GM18511 (cell line): ENCODE results near the gene ANP32B.
"Not testable (repeated sequence)": the region's sequence is repeated elsewhere in the genome, so short reads cannot be mapped to it uniquely, and the experiment has no call there.

Experiments used
- ATAC-seq: cut with Tn5 transposase; IDR thresholded peaks from one replicate; pipeline ENCODE4 v1.9.1; 2021; ENCODE audit warnings: mild to moderate bottlenecking, moderate library complexity; ENCODE audit not compliant: unreplicated experiment

ANP32B gene

DNA sequence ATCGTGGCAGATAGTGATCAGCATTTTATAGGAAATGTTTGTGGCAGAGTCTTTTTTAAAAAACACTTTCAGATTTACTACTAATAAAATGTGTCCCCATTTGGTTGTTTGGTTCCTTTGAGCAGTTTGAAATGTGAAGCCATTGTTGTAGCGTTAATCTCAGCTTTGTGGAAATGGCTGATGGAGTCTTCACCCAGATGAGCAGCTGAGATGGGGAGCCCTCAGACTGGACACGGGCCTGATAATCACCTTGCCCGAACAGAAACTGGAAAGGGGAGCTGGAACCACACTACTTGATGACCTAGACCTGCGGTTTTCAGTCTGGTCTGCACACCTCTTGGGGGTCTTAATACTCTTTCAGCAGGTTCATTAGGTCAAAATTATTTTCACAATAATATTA lies 20.6 kb upstream of the ANP32B start:
- ATAC-seq: no peak

DNA sequence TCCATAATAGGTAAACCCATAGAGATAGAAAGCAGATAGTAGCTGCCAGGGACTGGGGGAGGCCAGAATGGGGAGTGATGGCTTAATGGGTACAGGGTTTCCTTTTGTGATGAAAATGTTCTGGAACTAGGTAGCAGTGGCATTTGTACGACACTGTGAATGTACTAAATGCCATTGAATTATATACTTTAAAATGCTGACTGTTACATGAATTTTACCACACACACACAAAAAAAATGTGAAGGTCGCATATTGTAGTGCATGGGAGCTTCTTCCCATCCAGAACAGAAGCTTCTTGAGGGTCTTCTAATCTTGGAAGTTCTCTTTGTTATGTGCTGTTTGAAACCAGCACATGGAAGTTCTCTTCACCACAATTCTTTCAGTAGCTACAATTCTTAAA lies 19.9 kb upstream of the ANP32B start:
- ATAC-seq: no peak

DNA sequence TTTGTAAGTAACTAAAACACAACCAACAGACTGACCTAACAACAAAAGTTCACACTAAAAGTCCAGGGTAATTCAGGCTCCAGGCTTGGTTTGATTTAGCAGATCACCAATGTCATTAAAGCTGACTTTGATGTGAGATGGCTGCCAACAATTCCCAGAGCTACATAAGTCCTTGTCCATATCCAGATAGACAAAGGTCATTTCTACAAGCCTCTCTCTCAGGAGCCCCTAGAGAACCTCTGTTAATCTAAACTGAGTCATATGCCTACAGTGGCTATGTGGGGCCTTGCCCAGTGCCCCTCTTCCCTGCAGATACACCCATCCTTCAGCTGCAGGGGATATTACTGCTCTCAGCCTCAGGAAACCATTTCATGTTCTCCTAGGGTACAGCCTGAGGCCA lies 18.2 kb upstream of the ANP32B start:
- ATAC-seq: no peak

DNA sequence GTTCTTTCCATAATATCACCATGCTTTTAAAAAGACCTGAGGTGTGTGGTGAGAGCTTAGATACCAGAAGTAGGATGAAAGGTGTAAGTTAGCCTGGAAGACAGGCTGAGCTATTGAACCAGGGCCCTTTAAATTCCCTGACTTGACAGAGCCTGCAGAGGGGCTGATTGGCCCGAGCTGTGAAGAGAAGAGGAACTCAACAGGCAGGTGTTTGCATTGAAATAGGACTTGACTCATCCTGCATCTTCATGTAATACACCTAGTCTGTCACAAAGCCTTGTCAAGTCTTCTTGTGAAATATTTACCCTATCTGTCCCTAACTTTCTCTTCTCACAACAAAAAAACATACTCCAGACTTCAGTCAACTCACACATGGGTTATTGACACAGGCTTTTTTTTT lies 16.6 kb upstream of the ANP32B start:
- no peak for ATAC-seq

DNA sequence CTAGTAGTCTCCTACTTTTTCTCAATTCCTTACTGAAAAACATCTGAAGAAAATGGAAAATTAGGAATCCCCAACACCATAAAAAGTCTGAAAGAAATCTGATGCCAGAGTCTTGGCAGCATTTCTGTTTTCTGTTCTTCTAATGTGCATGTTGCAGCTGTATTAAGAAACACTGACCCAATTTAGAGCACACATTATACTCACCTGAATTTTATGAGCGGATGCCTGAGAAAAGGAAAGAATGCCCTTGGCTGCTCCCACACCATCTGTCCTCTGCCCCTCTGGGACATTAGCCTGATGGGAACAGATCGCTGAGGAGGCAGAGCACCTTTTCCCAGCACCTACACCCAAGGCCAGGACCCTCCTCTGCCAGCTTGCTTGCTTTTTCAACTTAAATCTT lies 14.1 kb upstream of the ANP32B start:
- ATAC-seq: no peak

DNA sequence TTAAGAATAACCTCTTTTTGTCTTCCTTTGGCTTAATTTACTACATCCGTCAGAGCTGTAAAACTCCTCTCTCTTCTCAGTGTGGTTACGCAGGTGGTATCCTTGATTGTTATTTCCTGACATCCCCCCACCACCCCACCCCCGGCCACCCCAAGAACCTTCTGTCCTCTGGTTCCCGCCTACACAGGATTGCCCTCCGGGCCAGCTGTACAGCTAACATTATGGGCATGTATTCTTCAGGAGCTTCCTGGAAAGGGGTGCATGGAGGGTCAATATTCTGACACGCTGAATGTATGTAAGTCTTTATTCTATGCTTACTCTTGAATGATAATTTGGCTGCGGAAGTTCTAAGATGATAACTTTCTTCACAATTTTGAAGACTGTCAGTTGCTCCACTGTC lies 13.0 kb upstream of the ANP32B start:
- no peak for ATAC-seq

DNA sequence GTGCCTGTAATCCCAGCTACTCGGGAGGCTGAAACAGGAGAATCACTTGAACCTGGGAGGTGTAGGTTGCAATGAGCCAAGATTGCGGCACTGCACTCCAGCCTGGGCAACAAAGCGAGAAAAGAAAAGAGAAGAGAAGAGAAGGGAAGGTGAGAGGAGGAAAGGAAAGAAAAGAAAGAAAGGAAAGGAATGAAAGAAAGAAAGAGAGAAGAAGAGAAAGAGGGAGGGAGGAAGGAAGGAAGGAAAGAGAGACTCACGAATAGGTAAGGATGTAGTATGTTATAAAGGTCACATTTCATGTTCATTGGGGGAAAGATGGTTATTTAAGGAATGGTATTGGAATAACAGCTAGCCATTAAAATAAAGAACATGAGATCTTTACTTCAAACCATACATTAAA lies 10.4 kb upstream of the ANP32B start:
- no peak for ATAC-seq

DNA sequence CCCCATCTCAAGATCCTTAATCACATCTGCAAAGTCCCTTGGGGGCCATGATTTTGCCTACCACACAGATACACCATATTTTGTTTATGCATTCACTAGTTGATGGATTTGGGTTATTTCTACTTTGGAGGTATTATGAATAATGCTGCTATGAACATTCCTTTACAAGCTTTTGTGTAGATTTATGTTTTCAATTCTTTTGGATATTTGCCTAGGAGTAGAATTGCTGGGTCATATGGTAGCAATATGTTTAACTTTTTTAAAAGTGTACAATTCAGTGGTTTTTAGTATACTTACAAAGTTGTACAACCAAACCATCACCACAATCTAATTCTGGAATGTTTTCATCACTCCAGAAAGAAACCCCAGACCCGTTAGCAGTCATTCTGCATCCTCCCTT lies 7.8 kb upstream of the ANP32B start:
- ATAC-seq: no peak

DNA sequence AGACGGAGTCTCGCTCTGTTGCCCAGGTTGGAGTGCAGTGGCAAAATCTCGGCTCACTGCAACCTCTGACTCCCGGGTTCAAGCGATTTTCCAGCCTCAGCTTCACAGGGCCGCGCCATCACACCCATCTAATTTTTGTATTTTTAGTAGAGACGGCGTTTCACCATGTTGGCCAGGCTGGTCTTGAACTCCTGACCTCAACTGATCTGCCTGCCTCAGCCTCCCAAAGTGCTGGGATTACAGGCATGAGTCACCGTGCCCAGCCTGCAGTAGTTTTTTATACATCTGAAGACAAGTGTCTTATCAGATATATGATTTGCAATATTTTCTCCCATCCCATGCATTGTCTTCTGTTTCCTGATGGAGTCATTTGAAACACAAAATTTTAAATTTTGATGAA lies 6.5 kb upstream of the ANP32B start:
- ATAC-seq: not testable (repeated sequence)

DNA sequence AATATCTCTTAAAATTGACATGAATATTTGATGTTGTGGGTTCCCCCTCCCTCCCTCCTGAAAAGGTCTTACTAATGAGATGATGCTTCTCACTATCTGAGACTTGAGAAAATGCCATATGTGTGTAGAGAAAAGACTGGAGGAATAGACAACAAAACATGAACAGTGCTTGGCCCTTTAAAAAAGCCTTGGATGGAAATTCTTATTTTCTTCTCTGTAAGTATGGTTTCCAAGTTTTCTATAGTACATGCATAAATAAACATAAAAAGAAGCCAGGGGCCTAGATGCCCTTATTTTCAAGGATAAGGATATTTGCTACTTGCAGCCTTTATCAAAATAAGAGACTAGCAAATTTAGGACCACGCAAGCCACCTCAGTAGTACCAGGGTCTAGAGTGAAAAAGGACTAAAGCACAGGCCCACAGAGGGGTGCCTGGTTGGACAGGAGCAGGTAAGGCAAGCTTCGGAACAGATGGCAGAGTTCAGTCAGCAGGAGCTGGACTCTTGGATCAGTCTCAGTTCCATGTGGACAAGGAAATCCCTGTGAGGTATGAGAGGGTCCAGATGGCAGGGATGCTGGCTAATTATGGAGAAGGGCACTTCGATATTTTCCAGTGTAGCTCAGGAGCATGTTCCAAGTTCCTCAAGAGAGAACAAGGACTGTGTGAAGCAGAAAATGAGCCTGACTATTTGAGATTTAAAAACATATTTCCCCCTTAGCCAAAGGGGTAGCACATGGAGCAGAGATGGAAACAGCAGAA lies 4.6 kb upstream of the ANP32B start:
- ATAC-seq: no peak

DNA sequence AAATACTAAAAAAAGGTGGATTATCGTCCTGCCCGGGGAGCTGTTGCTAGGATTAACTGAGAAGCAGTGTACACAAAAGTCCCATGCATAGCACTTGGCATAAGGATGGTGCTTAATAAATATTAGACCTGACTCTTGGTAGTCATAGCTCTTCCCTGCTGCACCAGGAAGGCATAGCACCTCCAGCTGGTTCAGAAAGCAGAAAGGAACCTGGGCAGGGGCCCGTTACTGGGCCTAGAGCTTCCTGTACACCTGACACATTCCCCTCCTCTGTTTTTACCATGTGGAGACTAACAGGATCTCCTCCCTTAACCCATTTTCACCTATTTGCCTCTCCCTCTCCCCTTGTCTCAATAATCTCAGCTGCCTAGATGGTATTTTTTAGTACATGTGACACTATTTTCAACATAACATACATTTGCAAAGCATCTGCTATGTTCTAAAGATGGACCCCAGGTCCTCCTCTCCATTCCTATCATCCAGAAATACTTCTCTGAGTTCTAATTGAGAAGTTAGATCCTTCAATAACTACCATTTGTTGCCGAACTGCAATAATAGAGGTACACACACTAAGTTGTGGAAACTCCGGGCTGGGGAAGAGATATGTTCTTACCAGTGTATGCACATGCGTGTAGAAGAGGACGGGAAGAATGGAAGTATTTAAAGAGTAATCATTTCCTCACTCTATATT lies 3.2 kb upstream of the ANP32B start:
- no peak for ATAC-seq

DNA sequence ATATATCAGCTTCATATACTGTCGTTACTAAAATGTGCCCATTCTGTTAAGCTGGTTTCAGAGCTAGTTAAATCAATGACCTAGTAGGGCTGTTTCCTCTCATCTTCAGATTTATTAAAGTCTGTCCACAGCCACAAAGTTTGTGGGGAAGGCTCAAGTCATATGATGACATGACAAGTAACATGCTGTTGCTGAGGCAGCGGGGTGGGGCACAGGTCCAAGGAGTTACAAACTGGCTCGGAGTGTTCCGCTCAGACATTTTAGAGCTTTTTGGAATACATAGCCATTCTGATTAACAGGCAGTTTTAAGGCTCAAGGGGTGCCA lies 2.7 kb upstream of the ANP32B start:
- ATAC-seq: no peak

DNA sequence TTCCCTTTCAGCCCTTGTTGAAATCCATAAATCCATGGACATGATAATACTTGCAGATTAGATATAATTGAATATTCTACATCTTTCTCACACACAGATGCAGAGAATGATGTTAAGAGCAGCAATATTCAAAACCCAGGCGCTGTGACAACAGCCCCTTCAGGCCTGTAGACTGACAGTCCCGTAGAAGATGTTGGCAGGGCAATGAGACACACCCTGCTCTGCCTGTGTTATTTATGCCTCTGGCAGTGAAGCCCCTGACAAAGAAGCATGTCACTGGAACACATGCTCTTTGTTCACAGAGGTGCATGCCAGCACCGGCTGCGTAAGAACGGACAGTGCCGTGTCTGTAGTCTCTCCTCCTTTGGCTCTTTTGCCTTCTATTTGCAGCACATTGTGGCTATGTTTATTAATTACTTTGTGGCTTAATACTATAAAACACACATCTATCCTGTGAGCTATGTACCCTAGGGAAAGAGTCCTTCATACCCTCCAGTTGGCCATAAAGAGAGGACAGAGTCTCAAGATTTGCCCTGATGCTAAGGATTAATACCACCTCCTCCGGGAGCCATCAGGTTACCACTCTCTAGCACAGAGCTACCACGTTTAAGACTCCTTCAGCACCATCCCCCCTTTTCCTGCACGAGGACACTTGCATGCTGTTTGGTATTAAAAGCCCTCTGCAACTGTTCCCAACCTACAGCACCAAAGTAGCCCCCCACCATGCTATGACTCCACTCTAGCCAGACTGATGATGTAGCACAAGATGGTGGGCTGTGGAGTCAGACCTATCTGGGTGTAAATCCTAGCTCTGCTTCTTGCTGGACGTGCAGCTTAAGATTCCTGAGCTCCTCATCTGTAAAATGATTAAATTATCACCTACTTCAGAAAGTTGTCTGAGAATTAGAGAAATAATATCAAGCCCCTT lies 2.0 kb upstream of the ANP32B start:
- no peak for ATAC-seq

DNA sequence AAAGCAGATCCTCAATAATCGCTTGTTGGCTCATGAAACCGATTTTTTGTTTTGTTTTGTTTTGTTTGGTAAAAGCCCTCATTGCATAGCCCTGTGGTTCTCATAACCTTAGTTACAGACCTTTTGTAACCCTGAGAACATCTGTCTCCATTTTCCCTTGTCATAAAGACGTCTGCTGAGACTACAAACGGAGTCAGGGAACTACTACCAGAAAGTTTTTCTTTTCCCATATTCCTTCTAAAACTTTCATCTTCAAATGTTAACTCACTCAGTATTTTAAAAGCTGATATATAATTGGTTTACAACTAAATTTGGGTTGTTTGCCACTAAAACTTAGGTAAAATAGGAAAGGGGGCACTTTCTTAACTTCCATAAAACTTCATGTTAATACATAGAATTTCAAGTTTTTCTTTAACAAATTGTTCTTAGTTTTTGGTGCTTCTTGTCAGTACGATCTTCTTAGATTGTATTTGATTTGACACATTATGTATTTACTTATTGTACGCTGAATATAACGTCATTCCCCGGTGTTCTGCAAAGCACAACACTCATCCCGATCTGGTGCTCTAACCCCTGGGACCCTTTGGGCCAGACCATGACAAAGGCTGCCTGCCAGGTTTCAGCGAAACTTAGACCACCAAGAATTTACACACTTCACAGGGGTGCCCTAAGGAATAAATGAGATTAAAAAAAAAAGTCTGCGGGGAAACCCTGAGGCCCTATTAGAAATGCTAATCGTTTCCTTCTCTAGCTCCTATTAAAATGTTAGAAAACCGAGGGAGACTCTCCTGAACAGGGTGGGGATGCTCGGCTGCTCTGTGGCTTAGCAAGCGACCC lies 1.1 kb upstream of the ANP32B start:
- no peak for ATAC-seq

DNA sequence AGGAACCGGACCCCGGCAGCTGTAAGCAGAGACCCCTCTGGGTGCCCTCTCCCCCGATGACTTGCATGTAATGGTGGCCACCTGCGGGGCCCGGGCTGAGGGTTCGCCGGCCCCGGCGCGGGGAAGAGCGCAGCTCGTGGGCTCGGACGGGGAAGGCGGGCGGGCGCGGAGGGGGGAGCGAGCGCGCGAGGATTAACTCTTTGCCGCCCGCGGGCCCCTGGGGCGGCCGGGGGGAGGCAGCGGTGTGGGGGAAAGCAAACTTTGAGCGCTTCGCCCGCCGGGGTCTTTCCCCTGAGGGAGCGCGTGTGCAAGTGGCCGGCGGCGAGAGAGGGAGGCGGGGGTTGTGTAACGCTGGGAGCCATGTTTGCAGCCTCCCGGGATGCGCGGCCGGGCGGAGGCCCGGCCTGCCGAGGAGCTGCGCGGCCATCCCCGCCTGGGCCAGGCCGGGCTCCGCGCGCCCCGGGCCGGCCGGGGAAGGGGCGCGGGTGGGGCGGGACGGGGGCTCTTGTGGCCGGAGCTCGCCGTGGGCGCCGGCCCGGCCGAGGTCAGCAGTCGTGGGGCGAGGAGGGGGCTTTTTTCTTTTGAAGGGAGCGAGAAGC lies 547 bp downstream of the ANP32B start:
- ATAC-seq: peak; percentile 18

DNA sequence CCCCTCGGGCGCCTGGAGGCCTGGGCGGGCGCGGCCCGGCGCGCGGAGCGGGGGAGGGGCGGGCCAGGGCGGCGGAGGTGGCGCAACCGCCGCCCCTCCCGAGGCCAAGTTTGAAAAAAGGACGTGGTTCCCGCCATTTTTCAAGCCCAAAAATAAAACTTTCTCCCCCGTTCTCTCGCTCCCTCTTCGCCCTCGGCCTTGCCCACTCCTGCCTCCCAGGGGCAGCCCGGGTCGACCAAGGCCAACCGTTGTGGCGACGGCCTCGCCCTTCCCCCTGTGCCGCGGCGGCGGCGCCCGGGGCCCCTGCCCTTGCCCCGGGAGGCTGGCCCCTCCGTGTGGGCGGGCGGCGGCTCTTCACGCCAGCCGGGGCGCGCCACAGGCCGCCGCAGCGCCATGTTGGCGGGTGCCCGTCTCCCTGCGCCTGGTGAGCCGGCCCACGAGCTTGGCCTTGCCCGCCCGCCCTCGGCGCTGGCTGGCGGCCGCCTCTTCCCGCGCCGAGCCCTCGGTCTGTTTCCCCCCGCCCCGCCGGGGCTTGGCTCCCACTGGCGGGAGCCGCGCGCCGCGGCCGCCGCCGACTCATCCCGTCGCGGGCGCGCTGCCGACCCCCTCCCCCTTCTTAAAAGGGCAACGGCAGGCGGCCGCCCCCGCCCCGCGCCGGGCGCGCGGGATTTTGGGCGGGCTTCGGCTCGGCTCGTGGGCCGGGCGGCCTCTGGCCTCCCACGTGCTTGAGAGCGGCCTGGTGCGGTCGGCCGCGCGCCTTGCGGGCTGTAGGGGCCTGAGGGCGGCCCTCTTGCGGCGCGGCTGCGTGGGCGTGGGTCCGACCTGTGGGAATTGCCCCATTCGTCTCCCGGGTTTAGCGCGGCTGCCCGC lies 1.3 kb downstream of the ANP32B start:
- peak; percentile 30 for ATAC-seq

DNA sequence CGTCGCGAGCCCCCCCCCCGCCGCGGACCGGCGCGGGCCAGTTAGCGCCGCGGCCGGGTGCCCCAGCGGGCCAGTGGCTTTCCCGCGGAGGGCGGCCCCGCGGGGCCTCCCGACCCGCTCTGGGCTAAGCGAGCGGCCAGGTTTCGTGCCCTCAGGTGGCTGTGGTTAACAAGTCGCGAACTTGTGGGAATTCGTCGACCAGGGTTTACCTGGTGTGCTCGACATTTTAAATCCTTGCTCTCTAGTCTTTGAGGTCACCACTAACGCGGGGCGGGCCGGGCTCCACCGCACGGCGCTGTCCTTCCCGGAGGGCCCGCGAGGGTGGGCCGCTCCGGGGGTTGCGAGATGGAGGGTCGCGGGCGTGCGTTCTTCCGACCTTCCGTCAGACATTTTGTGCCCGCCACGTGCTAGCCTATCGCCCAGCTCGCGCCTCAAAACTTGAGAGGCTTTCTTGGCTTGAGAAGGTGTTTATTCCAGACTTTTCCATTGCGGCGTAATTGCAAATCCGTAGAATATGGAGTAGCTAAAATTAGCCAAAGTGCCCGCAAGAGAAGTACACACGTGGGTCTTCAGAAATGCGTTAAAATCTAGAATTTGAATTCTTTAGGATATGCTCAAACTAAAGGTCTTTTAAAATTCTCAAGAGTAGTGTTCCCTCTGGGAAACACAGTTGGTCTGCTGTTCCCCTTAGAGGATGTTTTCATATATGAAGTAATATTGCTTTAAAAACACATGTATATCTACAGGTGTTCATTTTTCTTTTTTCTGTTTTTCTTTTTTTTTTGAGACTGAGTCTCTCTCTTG lies 2.1 kb downstream of the ANP32B start:
- ATAC-seq: peak; percentile 6

DNA sequence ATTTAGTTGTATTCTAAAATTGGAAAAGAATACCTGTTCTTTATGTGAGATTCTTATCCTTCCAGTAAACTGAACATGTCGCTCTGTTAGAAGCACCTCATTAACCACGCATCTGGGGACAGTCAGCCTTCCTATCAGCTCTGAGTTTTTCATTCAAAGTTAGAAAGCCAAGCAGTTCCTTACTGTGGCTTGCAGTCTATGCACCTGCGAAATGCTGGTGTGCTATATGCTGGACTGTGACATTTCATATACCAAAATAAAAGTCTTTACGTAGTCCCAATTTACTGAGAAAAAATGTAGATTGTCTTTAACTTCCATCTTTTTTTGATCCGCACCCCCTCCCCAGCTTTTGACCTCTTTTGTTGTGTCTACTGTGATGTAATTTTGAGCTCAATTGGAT lies 4.3 kb downstream of the ANP32B start:
- no peak for ATAC-seq

DNA sequence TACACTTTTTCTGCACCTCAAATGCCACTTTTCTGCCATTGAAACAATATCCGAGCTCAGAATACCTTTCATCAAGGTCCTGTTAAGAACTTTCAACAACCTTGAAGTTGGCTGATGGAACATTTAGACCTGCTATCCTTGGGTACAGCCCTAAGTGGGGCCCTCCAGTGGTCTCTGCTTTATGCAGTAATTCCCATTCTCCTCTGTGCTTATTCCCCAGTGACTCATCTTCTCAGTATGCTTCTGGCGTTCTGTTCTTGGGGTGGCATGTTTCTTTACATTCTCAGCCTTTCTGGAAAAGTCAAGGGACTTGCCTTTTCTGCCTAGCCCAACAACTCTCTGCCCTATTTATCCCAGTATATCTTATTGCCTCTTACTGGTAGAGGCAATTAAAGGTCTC lies 7.1 kb downstream of the ANP32B start:
- ATAC-seq: no peak
